Glutamatergic neuron (in vitro differentiated cells): ENCODE data around the gene KCNK5. TPM values are rescaled to one million over a fixed set of nuclear protein-coding genes. Genes with fewer than 3 reads are reported as not detected.

ENCODE experiments used
- DNase-seq: peaks from one replicate; pipeline ENCODE4 v3.0.0; 2022
- H3K27ac Mint-ChIP-seq: one replicate; pipeline ENCODE4 v1.8.0; 2020; ENCODE audit warnings: mild to moderate bottlenecking, mixed read lengths, inconsistent platforms; ENCODE audit not compliant: unreplicated experiment
- H3K27me3 Mint-ChIP-seq: one replicate; pipeline ENCODE4 v1.8.0; 2020; ENCODE audit warnings: mild to moderate bottlenecking, moderate library complexity, mixed read lengths, inconsistent platforms; ENCODE audit not compliant: unreplicated experiment
- H3K36me3 Mint-ChIP-seq: one replicate; pipeline ENCODE4 v1.8.0; 2020; ENCODE audit warnings: mild to moderate bottlenecking, mixed read lengths, inconsistent platforms; ENCODE audit not compliant: unreplicated experiment
- H3K4me1 Mint-ChIP-seq: one replicate; pipeline ENCODE4 v1.8.0; 2020; ENCODE audit warnings: mild to moderate bottlenecking, low read depth, mixed read lengths, inconsistent platforms; ENCODE audit not compliant: unreplicated experiment
- H3K4me3 Mint-ChIP-seq: one replicate; pipeline ENCODE4 v1.8.0; 2020; ENCODE audit warnings: mild to moderate bottlenecking, mixed read lengths, inconsistent platforms; ENCODE audit not compliant: unreplicated experiment
- H3K9me3 Mint-ChIP-seq: one replicate; pipeline ENCODE4 v1.8.0; 2020; ENCODE audit warnings: mild to moderate bottlenecking, moderate library complexity, mixed read lengths, inconsistent platforms; ENCODE audit not compliant: unreplicated experiment
- total RNA-seq: library from RNA; stranded (reverse); fragmentation: NEBNext Ultra II Directional; extraction: Animal tissue kit (Norgen Biotek cat#: 25700); gene quantifications from one replicate; pipeline ENCODE4 v1.2.1, GENCODE V29; 2021; ENCODE audit not compliant: unreplicated experiment
- TF ChIP-seq, protein P1 (sequence below): fragments of 200-600 bp; sonication (generic); IDR thresholded peaks from one replicate; pipeline ENCODE4 v1.5.0; 2021; ENCODE audit not compliant: partially characterized antibody, unreplicated experiment

KCNK5 gene
- total RNA-seq, 1 donor from 2014 or later: 0.71 TPM

DNA sequence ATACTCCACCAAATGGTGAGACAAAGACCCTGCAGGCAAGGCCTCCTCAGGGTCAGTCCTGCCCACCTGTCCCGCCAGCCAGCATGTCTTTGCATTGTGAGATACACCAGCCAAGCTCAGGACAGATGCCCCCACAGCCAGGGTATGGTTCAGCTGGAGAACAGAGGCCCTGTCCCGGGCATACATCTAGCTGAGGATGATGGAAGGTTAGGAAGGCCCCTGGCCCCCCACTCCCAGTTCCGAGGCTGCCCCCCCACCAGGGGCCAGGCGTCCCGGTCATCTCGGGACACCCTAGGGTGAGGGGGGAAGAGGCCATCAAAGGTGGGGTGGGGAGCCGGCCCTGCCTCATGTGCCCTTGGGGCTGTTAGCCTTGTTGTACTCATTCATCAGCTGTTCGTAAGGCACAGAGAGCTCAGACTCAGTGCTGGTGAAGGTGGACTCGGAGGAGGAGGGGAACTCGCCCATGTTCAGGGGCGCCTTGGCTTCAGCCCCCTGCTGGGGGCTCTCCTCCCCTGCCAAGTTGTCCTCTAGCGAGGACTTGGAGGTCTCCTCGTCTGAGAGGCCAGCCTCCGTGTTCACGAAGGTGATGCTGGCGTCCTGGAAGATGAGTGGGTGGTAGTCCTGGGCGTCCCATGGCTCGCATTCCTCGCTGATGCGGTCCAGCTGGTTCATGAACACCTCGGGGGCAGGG lies 38.6 kb downstream of the KCNK5 start:
- DNase-seq: no peak
- peaks cover 3% of the 10 kb centered on the region for H3K9me3 Mint-ChIP-seq
- no peak overlapping the region for H3K27ac Mint-ChIP-seq
- peaks cover 3% of the 10 kb centered on the region for H3K27me3 Mint-ChIP-seq
- TF ChIP-seq, protein P1, sequence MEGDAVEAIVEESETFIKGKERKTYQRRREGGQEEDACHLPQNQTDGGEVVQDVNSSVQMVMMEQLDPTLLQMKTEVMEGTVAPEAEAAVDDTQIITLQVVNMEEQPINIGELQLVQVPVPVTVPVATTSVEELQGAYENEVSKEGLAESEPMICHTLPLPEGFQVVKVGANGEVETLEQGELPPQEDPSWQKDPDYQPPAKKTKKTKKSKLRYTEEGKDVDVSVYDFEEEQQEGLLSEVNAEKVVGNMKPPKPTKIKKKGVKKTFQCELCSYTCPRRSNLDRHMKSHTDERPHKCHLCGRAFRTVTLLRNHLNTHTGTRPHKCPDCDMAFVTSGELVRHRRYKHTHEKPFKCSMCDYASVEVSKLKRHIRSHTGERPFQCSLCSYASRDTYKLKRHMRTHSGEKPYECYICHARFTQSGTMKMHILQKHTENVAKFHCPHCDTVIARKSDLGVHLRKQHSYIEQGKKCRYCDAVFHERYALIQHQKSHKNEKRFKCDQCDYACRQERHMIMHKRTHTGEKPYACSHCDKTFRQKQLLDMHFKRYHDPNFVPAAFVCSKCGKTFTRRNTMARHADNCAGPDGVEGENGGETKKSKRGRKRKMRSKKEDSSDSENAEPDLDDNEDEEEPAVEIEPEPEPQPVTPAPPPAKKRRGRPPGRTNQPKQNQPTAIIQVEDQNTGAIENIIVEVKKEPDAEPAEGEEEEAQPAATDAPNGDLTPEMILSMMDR: no peak
- H3K4me1 Mint-ChIP-seq: no peaks in the 10 kb centered on the region
- H3K36me3 Mint-ChIP-seq: peaks cover 4% of the 10 kb centered on the region
- H3K4me3 Mint-ChIP-seq: no peak overlapping the region

GRCh38 chr6:39189915-39190544 lies 39.2 kb downstream of the KCNK5 start:
- H3K36me3 Mint-ChIP-seq: peaks cover 3% of the 10 kb centered on the region
- DNase-seq: peak; percentile 70
- no peaks in the 10 kb centered on the region for H3K4me1 Mint-ChIP-seq
- peaks cover 3% of the 10 kb centered on the region for H3K9me3 Mint-ChIP-seq
- no peak overlapping the region for H3K4me3 Mint-ChIP-seq
- H3K27ac Mint-ChIP-seq: no peak overlapping the region
- peaks cover 3% of the 10 kb centered on the region for H3K27me3 Mint-ChIP-seq
- TF ChIP-seq, protein P1: peak; percentile 58

GRCh38 chr6:39189131-39189530 lies 40.1 kb downstream of the KCNK5 start:
- no peak overlapping the region for H3K27ac Mint-ChIP-seq
- no peaks in the 10 kb centered on the region for H3K36me3 Mint-ChIP-seq
- H3K9me3 Mint-ChIP-seq: peaks cover 3% of the 10 kb centered on the region
- TF ChIP-seq, protein P1: no peak
- H3K27me3 Mint-ChIP-seq: peaks cover 3% of the 10 kb centered on the region
- H3K4me3 Mint-ChIP-seq: no peak overlapping the region
- no peak for DNase-seq
- H3K4me1 Mint-ChIP-seq: no peaks in the 10 kb centered on the region

- H3K4me3 Mint-ChIP-seq: no peak overlapping the region
- H3K36me3 Mint-ChIP-seq: no peaks in the 10 kb centered on the region
- peaks cover 3% of the 10 kb centered on the region for H3K27me3 Mint-ChIP-seq
- peaks cover 3% of the 10 kb centered on the region for H3K9me3 Mint-ChIP-seq
- DNase-seq: no peak
- no peaks in the 10 kb centered on the region for H3K4me1 Mint-ChIP-seq
- no peak overlapping the region for H3K27ac Mint-ChIP-seq
- TF ChIP-seq, protein P1: no peak
Observed at GRCh38 chr6:39188571-39188970, 40.7 kb downstream of the KCNK5 start.

GRCh38 chr6:39188098-39188450 lies 41.2 kb downstream of the KCNK5 start:
- no peak for DNase-seq
- Mint-ChIP-seq H3K27me3 (peaks cover 3% of the 10 kb centered on the region), H3K36me3 (no peaks in the 10 kb centered on the region), H3K4me1 (no peaks in the 10 kb centered on the region), H3K9me3 (peaks cover 3% of the 10 kb centered on the region), H3K27ac (no peak overlapping the region), H3K4me3 (no peak overlapping the region)
- TF ChIP-seq, protein P1: no peak
